Fibroblast of skin of abdomen (primary cell): ENCODE measurements around the gene SMIM1. TPM values are rescaled to one million over a fixed set of nuclear protein-coding genes. Genes with fewer than 3 reads are reported as not detected.
A peak's percentile ranks its signal among the peaks of the same experiment; 100 is the strongest.

Source experiments
- DNase-seq: peaks from one replicate; pipeline ENCODE4 v3.0.0-alpha.2; 2013
- polyA plus RNA-seq, 2 experiments: library from polyadenylated mRNA; unstranded; fragments of 120-200 nt; gene quantifications; one replicate each; pipeline ENCODE4 v1.2.1, GENCODE V29; 2013; ENCODE audit not compliant: insufficient read length in 2 of 2

Gene SMIM1, protein sequence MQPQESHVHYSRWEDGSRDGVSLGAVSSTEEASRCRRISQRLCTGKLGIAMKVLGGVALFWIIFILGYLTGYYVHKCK
- 5.3 TPM for polyA plus RNA-seq (2013, experiment 1 of 2; ENCODE audit: insufficient read length)
- 3.8 TPM for polyA plus RNA-seq (2013, experiment 2 of 2; ENCODE audit: insufficient read length)

DNA sequence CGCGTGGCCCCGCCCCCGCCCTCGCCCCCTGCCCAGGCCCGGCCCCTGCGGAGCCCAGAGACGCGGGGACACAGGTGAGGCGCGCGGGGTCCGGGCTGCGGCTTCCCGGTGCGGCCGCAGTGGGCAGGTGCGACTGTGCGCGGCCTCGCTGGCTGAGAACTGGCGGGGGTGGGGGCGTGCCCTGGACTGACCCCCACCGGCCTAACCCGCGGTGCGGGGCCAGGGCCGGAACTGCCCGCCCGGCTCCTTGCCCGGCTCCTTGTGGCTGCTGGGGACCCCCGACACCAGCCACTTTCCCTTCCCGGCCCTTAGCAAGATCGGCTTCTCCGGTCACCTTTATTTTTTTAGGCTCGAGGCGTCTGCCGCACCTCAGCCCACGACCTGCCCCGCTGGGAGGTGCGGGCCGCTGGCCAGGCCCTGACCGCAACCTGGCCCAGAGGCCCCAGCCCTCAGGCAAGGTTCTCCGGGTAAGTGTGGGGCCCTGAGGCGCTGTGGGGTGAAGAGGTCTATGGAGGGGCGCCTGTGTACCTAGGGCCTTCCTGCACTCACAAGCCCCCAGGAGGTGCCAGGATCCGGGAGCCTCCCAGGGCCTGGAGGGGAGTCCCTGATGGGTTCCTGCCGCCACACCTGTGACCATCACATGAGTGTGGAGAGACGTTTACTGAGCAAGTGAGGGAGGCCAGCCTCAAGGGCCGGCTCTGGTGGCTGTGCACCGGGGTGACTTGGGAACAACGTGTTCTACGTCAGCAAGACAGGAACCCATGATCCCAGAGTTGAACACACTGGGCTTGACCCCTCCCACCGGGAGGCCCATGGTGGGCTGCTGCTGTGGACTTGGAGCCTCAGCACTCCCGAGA is at the start of gene SMIM1:
Gene SMIM1 (plus strand): TSS at position 35 of the 857 bp plus-strand sequence. CDS start 2,625 bp downstream, outside the sequence.
- DNase-seq, result no peak

DNA sequence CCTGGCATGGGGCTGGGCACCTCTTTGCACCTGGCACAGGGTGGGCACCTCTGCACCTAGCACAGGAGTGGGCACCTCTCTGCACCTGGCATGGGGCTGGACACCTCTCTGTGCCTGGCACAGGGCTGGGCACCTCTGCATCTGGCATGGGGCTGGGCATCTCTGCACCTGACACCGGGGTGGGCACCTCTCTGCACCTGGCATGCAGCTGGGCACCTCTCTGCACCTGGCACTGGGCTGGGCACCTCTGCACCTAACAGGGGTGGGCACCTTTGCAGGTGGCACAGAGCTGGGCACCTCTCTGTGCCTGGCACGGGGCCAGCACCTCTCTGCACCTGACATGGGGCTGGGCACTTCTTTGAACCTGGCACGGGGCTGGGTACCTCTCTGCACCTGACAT is 49.7 kb upstream of the SMIM1 start:
- DNase-seq, result no peak

DNA sequence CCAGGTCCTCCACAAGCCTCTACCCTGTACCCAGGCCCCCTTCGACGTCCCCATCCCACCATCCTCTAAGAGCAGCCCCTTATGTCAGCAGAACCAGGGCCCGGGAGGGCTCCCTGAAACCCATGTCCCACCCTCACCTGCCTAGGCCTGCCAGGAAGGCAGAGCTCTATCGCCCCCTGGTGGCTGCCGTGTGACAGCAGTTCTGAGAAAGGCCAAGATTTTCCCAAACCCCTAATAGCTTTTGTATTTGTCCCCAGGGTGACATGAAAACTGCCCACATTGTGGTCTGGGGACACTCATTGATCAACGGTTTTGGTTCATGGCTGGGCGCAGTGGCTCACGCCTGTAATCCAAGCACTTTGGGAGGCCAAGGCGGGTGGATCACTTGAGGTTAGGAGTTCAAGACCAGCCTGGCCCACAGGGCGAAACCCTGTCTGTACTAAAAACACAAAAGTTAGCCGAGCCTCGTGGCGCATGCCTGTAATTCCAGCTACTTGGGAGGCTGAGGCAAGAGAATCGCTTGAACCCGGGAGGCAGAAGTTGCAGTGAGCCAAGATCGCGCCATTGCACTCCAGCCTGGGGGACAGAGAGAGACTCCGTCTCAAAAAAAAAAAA is 48.0 kb upstream of the SMIM1 start:
- DNase-seq, result peak; percentile 37

DNA sequence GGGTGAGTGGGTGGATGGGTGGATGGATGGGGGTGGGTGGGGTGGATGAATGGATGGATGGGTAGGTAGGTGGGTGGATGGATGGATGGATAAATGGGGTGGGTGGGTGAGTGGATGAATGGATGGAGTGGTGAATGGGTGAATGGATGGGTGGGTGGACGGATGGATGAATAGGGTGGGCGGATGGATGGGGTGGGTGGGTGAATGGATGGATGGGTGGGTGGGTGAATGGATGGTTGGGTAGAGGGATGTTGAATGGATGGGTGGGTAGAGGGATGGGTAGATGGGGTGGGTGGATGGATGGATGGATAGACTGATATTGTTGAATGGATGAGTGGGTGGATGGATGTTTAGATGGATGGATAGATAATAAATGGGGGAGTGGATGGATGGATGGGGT is 47.2 kb upstream of the SMIM1 start:
- DNase-seq, result no peak

DNA sequence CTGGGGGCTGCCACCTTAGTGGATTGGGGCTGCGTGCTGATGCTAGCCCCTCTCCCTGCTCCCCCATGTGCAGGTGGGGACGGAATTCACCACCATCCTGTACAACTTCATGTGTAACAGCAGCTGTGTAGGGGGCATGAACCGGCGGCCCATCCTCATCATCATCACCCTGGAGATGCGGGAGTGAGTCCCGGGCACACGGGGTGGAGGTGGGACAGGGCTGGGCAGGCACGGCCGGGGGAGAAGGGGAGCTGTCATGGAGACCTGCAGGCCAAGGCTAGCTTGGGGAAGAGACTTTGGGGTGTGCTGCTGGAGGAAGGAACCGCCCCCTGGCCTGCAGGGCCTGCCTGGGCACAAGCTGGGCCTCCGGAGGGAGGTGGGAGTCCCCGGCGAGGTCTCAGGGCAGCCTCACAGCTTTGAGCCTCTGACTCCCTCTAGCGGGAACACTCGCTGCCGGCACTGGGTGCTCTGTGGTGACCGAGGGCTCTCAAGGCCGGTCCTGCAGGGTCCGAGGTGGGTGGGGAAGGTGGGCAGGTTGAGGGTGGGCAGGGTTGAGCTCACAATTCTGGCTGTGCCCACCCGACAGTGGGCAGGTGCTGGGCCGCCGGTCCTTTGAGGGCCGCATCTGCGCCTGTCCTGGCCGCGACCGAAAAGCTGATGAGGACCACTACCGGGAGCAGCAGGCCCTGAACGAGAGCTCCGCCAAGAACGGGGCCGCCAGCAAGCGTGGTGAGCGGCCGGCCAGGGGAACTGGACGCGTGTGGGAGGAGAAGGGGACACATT is 45.3 kb upstream of the SMIM1 start:
- no peak for DNase-seq

DNA sequence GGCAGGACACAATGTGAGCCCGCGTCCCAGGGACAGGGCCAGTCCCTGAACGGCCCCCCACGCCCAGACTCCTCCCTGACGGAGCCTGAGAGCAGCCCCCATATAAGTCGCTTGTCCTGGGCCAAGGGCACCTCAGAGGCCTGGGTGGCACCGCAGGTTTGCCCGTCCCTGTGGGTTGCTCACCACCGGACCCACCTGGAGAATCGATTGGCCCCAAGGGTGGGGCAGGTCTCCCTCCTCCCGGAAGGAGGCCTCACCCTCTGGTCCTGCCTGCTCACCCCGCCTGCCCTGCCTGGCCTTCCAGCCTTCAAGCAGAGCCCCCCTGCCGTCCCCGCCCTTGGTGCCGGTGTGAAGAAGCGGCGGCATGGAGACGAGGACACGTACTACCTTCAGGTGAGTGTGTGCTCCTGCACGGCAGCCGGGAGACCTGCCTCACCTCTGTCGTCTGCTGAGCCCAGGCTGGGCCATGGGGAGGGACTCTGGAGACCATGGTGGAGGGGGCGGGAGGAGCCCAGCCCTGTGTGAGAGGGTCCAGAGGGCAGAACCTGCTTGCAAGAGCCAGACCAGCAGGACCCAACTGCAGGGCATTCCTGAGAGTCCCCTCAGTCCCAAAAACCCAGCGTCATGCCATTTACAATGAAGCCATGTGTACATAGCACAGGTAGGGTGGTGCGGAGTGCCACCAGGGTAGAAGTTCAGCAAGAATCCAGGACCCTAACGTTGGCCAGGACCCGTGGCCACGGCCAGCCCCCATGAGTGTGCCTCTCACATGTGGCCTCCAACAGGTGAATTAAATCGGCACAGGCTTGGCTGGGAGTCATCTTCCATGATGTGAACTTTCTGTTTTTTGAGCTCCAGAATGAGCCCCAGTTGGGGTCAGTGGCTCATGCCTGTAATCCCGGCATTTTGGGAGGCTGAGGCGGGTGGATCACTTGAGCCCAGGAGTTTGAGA is 44.4 kb upstream of the SMIM1 start:
- DNase-seq, result no peak

DNA sequence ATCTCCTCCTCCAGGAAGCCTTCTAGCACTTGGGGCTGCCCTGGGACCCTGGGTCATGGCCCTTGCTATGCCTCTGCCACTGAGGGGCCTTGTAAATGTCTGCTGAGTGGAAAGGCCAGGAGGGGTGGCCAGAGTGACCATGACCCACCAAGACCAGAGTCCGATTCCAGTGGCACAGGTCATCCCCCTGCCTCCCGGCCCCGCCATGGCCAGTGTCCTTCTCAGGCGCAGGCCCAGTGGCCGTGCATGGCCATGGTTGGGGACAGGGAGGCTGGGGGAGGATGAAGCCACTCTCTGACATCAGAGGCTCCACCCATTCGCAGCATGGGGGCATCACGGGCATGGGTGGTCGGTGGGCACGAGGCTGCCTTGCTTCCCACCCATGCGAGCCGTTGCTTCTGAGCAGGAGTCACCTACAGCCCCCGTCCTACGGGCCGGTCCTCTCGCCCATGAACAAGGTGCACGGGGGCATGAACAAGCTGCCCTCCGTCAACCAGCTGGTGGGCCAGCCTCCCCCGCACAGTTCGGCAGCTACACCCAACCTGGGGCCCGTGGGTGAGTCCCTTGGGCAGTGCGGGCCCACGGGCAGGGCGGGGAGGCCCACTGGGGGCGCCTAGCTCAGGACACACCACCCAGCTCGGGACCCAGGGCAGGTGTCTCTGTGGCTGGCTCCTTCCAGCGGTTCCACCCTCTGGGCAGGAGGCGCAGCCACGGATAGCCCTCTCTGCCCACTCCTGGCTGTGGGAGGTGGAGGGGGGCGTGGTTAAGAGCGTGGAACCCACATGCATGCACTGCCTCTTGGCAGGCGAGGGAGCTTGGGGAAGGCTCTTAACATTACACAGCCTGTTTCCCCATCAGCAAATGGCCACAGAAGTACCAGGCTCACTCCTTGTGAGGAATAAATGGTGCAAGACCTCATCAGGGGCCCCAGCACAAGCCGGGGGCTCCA is 42.7 kb upstream of the SMIM1 start:
- DNase-seq, result no peak

DNA sequence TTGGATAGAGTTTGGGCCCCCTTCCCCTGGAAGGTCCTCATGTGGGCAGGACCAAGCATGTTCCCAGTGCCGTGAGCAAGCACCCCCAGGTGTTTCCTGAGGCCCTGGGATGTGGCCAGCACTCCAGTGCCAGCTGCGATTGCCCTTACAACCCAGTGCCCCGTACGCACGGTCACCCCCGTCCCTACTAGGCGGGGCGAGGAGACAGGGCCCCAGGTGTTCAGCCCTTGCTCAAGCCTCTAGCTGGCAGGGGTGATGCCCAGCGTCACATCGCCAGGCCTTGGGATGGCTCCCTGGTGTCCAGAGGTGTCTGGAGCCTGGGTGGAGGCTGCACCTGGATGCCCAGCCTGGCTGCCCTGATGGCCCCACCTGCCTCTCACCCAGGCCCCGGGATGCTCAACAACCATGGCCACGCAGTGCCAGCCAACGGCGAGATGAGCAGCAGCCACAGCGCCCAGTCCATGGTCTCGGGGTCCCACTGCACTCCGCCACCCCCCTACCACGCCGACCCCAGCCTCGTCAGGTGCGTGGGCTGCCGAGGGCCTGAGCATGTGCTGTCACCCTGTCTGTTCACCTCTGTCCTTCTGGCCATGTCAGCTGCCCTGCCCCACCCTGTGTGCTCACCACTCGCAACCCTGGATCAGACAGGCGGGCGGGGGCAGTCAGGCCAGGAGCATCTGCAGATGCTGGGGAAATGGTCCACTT is 41.9 kb upstream of the SMIM1 start:
- no peak for DNase-seq

DNA sequence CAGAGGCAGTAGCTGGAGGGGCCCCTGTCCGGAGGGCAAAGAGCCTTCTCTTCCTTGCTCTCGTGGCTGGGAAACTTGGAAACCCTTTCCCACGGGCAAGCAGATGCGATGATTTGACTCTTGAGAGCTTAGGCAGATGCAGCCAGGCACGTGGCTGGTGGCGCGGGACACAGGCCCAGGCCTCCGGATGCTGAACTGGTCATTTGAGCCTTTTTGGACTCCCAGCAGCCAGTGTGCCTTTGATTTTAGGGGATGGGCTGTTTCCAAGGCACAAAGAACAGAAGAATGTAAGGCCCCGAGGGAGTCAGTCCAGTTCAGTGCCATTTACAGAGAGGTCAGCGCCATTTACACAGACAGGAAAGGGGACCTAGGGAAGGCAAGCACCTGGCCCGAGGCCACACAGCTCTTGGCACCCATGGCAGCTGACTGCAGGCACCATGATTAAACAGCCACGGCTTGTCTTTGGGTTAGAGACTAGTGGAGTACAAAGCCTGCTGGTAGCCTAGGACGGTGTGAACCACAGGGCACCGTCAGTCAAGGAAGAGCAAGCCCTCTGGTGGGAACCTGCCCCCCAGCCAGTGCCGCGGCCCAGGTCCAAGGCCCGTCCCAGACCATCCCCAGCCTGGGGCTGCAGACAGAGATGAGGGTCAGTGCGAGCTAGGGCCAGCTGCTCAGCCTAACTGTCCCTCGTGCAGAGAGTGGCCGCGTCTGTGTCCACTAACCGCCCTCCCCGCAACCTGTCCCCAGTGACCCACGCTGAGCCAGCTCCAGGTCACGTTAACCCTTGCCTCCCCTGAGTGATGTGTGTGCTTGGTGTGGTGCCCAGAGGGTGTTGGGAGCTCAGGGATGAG is 40.7 kb upstream of the SMIM1 start:
- DNase-seq, result no peak

DNA sequence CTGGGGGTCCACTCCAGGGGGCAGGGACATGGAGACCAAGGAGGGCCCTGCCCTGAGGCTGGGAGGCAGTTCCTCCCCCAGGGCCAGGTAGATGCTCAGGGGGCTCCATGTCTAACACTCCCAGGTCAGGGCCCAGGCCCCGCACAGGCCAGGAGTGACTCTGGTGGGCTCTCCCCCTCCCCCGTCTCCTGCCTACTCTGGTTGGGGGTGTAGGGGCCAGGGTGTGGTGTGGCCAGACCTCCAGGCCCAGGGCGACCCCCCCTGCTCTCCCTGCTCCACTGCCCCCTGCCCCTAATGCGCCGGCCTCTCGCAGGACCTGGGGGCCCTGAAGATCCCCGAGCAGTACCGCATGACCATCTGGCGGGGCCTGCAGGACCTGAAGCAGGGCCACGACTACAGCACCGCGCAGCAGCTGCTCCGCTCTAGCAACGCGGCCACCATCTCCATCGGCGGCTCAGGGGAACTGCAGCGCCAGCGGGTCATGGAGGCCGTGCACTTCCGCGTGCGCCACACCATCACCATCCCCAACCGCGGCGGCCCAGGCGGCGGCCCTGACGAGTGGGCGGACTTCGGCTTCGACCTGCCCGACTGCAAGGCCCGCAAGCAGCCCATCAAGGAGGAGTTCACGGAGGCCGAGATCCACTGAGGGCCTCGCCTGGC is 40.0 kb upstream of the SMIM1 start:
- DNase-seq, result peak; percentile 13

DNA sequence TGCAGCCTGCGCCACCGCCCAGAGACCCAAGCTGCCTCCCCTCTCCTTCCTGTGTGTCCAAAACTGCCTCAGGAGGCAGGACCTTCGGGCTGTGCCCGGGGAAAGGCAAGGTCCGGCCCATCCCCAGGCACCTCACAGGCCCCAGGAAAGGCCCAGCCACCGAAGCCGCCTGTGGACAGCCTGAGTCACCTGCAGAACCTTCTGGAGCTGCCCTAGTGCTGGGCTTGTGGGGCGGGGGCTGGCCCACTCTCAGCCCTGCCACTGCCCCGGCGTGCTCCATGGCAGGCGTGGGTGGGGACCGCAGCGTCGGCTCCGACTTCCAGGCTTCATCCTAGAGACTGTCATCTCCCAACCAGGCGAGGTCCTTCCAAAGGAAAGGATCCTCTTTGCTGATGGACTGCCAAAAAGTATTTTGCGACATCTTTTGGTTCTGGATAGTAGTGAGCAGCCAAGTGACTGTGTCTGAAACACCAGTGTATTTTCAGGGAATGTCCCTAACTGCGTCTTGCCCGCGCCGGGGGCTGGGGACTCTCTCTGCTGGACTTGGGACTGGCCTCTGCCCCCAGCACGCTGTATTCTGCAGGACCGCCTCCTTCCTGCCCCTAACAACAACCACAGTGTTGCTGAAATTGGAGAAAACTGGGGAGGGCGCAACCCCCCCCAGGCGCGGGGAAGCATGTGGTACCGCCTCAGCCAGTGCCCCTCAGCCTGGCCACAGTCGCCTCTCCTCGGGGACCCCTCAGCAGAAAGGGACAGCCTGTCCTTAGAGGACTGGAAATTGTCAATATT is 39.3 kb upstream of the SMIM1 start:
- no peak for DNase-seq

DNA sequence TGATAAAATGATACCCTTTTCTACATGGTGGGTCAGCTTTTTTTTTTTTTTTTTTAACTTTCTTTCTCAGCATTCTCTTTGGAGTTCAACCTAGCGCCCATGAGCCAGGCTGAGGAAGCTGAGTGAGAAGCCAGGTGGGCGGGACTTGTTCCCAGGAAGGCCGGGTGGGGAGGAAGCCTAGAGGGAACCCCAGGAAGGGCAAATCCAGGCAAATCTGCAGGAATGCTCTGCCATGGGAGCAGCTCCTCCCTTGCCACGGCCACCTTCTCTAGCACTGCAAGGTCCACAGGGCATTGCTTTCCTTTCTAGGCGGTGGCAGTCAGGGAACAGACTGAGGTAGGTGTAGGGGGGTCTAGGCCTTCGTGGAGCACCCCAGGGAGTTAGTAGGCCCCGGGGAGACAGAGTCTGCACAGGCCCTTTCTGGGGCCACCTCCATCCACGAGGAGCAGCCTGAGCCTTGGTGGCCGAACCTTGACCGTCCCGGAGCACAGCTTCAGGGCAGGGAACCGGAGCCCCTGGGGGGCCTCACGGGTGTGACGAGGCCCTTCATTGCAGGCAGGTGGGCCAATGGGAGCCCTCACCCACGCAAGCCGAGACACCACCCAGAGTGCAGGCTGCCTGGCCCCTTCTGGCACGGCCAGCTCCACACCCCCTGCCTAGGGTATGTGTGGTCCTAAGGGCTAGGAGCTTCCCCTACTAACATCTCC is 38.5 kb upstream of the SMIM1 start:
- DNase-seq, result no peak

DNA sequence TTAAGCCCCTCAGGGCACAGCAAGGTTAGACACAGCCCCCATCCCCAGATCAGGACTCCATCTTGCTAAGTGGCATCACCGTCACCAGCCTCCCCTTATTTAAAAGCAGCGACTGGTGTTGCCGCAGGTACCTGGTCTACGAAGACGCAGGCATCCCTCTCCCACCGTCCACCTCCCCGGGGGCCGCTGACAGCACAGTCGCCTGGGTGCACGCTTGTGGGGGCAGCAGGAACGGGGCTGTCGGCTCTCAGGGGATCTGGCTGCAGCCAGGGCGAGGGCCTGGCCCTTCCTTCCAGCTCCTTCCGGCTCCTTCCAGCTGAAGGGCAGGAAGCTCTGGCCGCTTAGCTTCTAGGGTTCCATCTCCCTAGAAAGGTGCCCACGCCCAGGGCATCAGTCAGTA is 37.9 kb upstream of the SMIM1 start:
- DNase-seq, result no peak

DNA sequence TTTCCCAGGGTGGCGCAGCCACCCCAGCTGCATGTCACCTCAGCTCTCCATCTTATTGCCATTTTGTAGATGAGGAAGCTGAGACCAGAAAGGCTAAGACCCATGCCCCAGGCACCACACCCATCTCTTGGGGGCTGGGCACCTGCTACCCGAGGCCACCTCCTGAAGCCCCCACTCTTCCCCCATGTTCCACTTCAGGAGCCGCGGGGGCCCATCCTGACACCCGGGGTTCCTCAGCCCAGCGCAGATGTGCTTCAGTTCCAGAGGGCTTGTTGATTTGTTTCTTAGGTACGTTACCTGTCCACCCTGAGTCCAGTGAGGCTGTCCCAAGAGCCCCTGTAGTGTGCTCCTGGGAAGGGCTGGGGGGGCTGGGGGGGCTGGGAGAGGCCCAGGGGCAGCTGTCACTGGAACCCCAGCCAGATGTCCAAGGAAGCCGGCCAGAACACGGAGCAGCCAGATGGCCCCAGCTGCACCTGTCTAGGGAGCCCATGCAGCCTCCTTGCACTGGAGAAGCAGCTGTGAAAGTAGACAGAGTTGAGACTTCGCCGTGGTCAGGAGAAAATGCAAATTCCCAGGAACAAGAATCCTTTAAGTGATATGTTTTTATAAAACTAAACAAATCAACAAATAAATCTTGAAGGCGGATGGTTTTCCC is 37.4 kb upstream of the SMIM1 start:
- DNase-seq, result no peak

DNA sequence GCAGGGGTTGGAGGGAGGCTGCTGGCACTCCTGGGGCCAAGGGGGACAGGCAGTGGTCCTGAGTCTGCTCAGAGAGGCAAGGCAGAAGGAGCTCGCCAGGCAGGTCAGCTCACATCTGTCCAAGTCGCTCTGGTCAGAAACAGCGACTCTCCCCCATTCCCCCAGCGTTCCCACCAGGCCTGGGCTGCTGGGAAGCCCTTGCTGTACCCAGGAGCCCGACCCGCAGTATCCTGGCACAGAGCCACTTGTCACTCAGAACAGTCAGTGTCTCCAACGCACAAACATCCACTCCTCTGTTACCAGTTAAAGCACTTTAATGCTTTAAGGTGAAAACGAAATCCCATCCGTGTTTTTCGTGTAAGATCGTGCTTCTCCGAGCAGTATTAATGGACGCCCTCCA is 36.9 kb upstream of the SMIM1 start:
- DNase-seq, result no peak

DNA sequence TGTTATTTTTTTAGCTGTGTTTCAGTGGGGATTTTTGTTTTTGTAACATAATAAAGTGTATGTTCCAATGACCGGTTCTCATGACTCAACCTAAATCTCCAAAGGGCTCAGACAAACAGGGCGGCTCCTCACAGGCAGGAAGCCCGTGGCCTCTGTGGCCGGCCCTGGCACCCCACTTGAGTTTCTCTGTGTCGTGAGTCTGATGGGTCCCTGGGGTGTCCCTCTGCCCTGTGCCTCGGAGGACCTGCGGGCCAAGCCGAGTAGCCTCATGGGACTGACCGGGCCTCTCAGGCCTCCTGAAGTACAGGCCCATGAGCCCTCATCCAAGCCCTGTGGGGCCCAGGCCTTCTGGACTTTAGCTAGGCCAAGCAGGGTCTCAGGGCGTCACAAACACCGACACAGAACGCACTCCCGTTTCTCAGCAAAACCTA is 36.4 kb upstream of the SMIM1 start:
- DNase-seq, result no peak
